MM.1S (cell line): ENCODE data around the gene PSEN1.

Source experiments
- DNase-seq: peaks from one replicate; pipeline ENCODE4 v3.0.0-alpha.2; 2015
- H2AFZ ChIP-seq: fragments of 300-600 bp; sonication (generic); 2 replicates; pipeline ENCODE4 v1.6.0; 2016; ENCODE audit warnings: antibody characterized with exemption, low read length
- H3F3A ChIP-seq: fragments of 300-600 bp; sonication (generic); 2 replicates; pipeline ENCODE4 v1.6.1; 2016; ENCODE audit warnings: mild to moderate bottlenecking, antibody characterized with exemption, low read length, moderate library complexity, mixed read lengths; ENCODE audit not compliant: insufficient read depth
- H3K27ac ChIP-seq: fragments of 300-600 bp; sonication (generic); 2 replicates; pipeline ENCODE4 v1.5.1; 2016; ENCODE audit warnings: mild to moderate bottlenecking, low read length
- H3K27me3 ChIP-seq: fragments of 300-600 bp; sonication (generic); replicated peaks from 2 replicates; pipeline ENCODE4 v1.6.0; 2016; ENCODE audit warnings: low read length; ENCODE audit not compliant: insufficient read depth
- H3K36me3 ChIP-seq: fragments of 300-600 bp; sonication (generic); replicated peaks from 2 replicates; pipeline ENCODE4 v1.6.1; 2016; ENCODE audit warnings: mild to moderate bottlenecking, low read length, mixed read lengths; ENCODE audit not compliant: insufficient read depth
- H3K4me1 ChIP-seq: fragments of 300-600 bp; sonication (generic); 2 replicates; pipeline ENCODE4 v1.6.1; 2016; ENCODE audit warnings: low read length, mixed read lengths
- H3K4me2 ChIP-seq: fragments of 300-600 bp; sonication (generic); 2 replicates; pipeline ENCODE4 v1.6.0; 2016; ENCODE audit warnings: low read depth, low read length
- H3K4me3 ChIP-seq: fragments of 300-600 bp; sonication (generic); 2 replicates; pipeline ENCODE4 v1.5.1; 2016; ENCODE audit warnings: low read length, mixed read lengths
- H3K79me2 ChIP-seq: fragments of 300-600 bp; sonication (generic); 2 replicates; pipeline ENCODE4 v1.6.1; 2016; ENCODE audit warnings: mixed run types, low read length, mixed read lengths
- H3K9ac ChIP-seq: fragments of 300-600 bp; sonication (generic); 2 replicates; pipeline ENCODE4 v1.6.1; 2016; ENCODE audit warnings: low read length, mixed read lengths
- H3K9me2 ChIP-seq: fragments of 300-600 bp; sonication (generic); replicated peaks from 2 replicates; pipeline ENCODE4 v1.6.1; 2016; ENCODE audit warnings: mild to moderate bottlenecking, low read length, mixed read lengths; ENCODE audit not compliant: insufficient read depth
- H3K9me3 ChIP-seq: fragments of 300-600 bp; sonication (generic); replicated peaks from 2 replicates; pipeline ENCODE4 v1.6.1; 2016; ENCODE audit warnings: mild to moderate bottlenecking, low read length, mixed read lengths; ENCODE audit not compliant: insufficient read depth
- H4K20me1 ChIP-seq: fragments of 300-600 bp; sonication (generic); 2 replicates; pipeline ENCODE4 v1.6.1; 2016; ENCODE audit warnings: mild to moderate bottlenecking, low read length, moderate library complexity, mixed read lengths; ENCODE audit not compliant: insufficient read depth
- CTCF ChIP-seq: fragments of 300-600 bp; sonication (generic); IDR thresholded peaks from 2 replicates; pipeline ENCODE4 v1.5.1; 2016; ENCODE audit warnings: antibody characterized with exemption, low read length, mixed read lengths
- EZH2 ChIP-seq: fragments of 300-600 bp; sonication (generic); optimal IDR thresholded peaks from 2 replicates; pipeline ENCODE3; 2017; ENCODE audit warnings: low read depth, mild to moderate bottlenecking, antibody characterized with exemption, low read length, mixed read lengths
- EZH2phosphoT487 ChIP-seq: fragments of 300-600 bp; sonication (generic); IDR thresholded peaks from 2 replicates; pipeline ENCODE4 v1.6.1; 2018; ENCODE audit warnings: antibody characterized with exemption, low read length

Gene PSEN1

GRCh38 chr14:73162251-73162650, 25.9 kb downstream of the PSEN1 start:
- no peak for DNase-seq
- no peak overlapping the region for H3K27ac ChIP-seq
- H3K9me2 ChIP-seq: no peaks in the 10 kb centered on the region
- no peaks in the 10 kb centered on the region for H3K9me3 ChIP-seq
- H3K36me3 ChIP-seq: no peaks in the 10 kb centered on the region
- H3F3A ChIP-seq: no peaks in the 10 kb centered on the region
- TF ChIP-seq CTCF: no peak
- no peak for TF ChIP-seq EZH2phosphoT487
- no peak for TF ChIP-seq EZH2
- H3K4me3 ChIP-seq: no peak overlapping the region
- H3K4me1 ChIP-seq: no peaks in the 10 kb centered on the region
- H3K9ac ChIP-seq: no peak overlapping the region
- H3K27me3 ChIP-seq: no peaks in the 10 kb centered on the region
- no peak overlapping the region for H2AFZ ChIP-seq
- H3K4me2 ChIP-seq: no peak overlapping the region
- no peaks in the 10 kb centered on the region for H3K79me2 ChIP-seq
- no peaks in the 10 kb centered on the region for H4K20me1 ChIP-seq

GRCh38 chr14:73166399-73166798, 30.1 kb downstream of the PSEN1 start:
- Histone ChIP-seq H2AFZ (no peak overlapping the region), H3K27me3 (no peaks in the 10 kb centered on the region), H4K20me1 (no peaks in the 10 kb centered on the region), H3K4me2 (no peak overlapping the region), H3F3A (no peaks in the 10 kb centered on the region), H3K27ac (no peak overlapping the region), H3K9ac (no peak overlapping the region), H3K79me2 (no peaks in the 10 kb centered on the region), H3K4me1 (no peaks in the 10 kb centered on the region), H3K36me3 (no peaks in the 10 kb centered on the region), H3K4me3 (no peak overlapping the region), H3K9me2 (no peaks in the 10 kb centered on the region), H3K9me3 (no peaks in the 10 kb centered on the region)
- TF ChIP-seq EZH2 (no peak), EZH2phosphoT487 (no peak), CTCF (no peak)
- DNase-seq: no peak

DNA sequence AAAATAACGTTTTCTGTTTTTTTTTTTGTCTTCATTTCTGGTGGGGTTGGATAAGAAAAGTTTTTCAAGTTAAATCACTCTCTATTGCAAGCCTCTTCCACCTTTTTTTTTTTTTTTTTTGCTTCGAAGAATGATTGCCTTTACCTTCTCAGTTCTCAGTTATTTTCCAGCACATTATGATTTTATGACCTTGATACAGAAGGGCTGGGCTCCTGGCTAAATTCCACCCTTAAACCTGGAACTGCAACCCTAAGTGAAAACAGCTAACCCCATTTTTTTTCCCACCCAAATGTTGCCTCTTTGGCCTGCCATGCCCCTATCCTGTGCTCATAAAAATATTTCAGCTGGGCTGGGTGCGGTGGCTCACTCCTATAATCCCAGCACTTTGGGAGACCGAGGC, 31.4 kb downstream of the PSEN1 start:
- Histone ChIP-seq H3K79me2 (no peaks in the 10 kb centered on the region), H3K36me3 (no peaks in the 10 kb centered on the region), H3K4me2 (no peak overlapping the region), H3K4me1 (no peaks in the 10 kb centered on the region), H3K9ac (no peak overlapping the region), H4K20me1 (no peaks in the 10 kb centered on the region), H3K4me3 (no peak overlapping the region), H3K9me2 (no peaks in the 10 kb centered on the region), H3K27me3 (no peaks in the 10 kb centered on the region), H3K9me3 (no peaks in the 10 kb centered on the region), H3K27ac (no peak overlapping the region), H3F3A (no peaks in the 10 kb centered on the region), H2AFZ (no peak overlapping the region)
- DNase-seq: no peak
- TF ChIP-seq EZH2phosphoT487 (no peak), CTCF (no peak), EZH2 (no peak)
